Motor neuron (in vitro differentiated cells): ENCODE data around the gene CDC42. TPM values are rescaled to one million over a fixed set of nuclear protein-coding genes. Genes with fewer than 3 reads are reported as not detected.

ENCODE experiments used
- ATAC-seq, 8 experiments: fragments of 200-7000 bp; cut with Tn5 transposase; replicated peaks in 6 of 8; 2 replicates each; pipeline ENCODE4 v1.8.0; 2021; ENCODE audit warnings: mild to moderate bottlenecking in 8 of 8, moderate library complexity in 8 of 8
- H3K27ac ChIP-seq, 2 donors: fragments of 250-450 bp; sonication (Bioruptor Pico); 2 replicates each; pipeline ENCODE4 v1.9.0; 2021; ENCODE audit warnings: antibody characterized with exemption in 2 of 2, mild to moderate bottlenecking in 2 of 2, moderate library complexity in 1 of 2
- H3K4me1 ChIP-seq, 2 donors: fragments of 250-450 bp; sonication (Bioruptor Pico); replicated peaks in 1 of 2; 2 replicates each; pipeline ENCODE4 v1.6.1; 2021; ENCODE audit warnings: antibody characterized with exemption in 2 of 2, mild to moderate bottlenecking in 2 of 2, moderate library complexity in 1 of 2
- H3K4me3 ChIP-seq, 5 donors: fragments of 250-450 bp; sonication (Bioruptor Pico); 2 replicates each; pipeline ENCODE4 v1.9.0; 2021; ENCODE audit warnings: antibody characterized with exemption in 5 of 5, mild to moderate bottlenecking in 5 of 5, moderate library complexity in 4 of 5
- WGBS, 10 experiments: fragments of 450-650 bp; shearing (Covaris generic); methylation state at CpG; one replicate each; pipeline ENCODE4 v1.0.0; 2022; 5-methylcytosine and 5-hydroxymethylcytosine counted together
- in situ Hi-C, 9 experiments: fragments of 400-800 bp; cut with MboI; loops; one replicate each; pipeline ENCODE4 v1.15.0; 2021; ENCODE audit warnings: low sequenced_read_pairs in 9 of 9, low pct_unique_long_range_greater_than_20kb in 2 of 9; ENCODE audit not compliant: unreplicated experiment in 9 of 9
- total RNA-seq, 8 experiments: library from RNA; unstranded; fragments of 300-600 nt; gene quantifications; 2 replicates each; pipeline versions ENCODE4 v1.2.3 to v1.2.4, GENCODE V29; 2022

Gene CDC42
- total RNA-seq, 8 experiments from 2014 or later: 174 to 502 (median 461) TPM

- ATAC-seq: no peak
- no peak overlapping the region for H3K4me3 ChIP-seq
- WGBS, 10 experiments: 79 to 100% (median 90%) methylated on average over 2 to 15 of the region's 29 CpGs; no CpG with 5 or more reads in 5 of the 10 experiments
- H3K4me1 ChIP-seq: peaks cover 21 to 26% of the 10 kb centered on the region in 2 donors
- in situ Hi-C loops: loop anchor here in 8 of 9 experiments (10.0 to 25.0 kb wide), 3 partner anchors 285 to 515 kb away; partner anchors contain the start of genes C1QC (in 4 of the 8) and C1QA (in 3 of the 8)
- H3K27ac ChIP-seq: no peak overlapping the region
These were observed 77.1 kb downstream of the CDC42 start for GRCh38 chr1:22129501-22130117.

GRCh38 chr1:22131062-22131461 lies 78.6 kb downstream of the CDC42 start:
- 86 to 100% (median 89%) methylated on average over 2 to 4 of the region's 4 CpGs; no CpG with 5 or more reads in 7 of the 10 experiments for WGBS, 10 experiments
- H3K27ac ChIP-seq: no peak overlapping the region
- peaks cover 21 to 25% of the 10 kb centered on the region in 2 donors for H3K4me1 ChIP-seq
- no peak for ATAC-seq
- in situ Hi-C loops: loop anchor here in 8 of 9 experiments (10.0 to 25.0 kb wide), 2 partner anchors 284 to 506 kb away; partner anchors contain the start of genes C1QA (in 3 of the 8) and C1QC (in 3 of the 8)
- no peak overlapping the region for H3K4me3 ChIP-seq

DNA sequence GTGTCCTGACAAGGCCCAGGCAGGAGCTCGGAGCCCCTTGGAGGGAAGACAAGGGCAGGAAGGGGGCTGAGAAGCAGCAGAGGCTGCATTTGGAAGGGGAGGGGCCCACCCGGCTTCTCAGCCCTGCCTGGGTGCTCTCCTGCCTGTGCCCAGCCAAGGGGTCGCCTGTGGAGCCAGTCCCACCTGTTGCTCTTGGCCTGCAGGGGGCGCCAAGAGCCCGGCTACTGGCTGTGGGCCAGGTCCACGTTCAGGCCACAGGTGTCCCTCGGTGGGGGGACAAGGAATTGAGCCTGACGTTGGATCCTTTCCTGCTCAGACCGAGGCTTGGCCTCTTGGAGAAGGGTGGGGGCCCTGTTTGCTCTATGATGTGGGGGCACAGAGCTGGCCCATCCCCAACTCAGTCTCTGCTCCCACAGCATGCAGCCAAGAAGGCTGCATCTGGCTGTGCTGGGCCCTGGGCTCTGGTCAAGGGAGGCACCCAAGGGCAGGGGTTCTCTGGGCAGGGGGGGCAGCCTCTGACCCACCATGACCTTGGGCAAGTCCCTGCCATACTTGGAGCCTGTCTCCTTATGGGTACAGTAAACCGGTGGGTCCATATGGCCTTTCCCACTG lies 79.5 kb downstream of the CDC42 start:
- Histone ChIP-seq H3K4me1 (peaks cover 16 to 20% of the 10 kb centered on the region in 2 donors), H3K4me3 (no peak overlapping the region), H3K27ac (no peak overlapping the region)
- in situ Hi-C loops: loop anchor here in 8 of 9 experiments (10.0 to 25.0 kb wide), 2 partner anchors 283 to 505 kb away; partner anchors contain the start of genes C1QA (in 3 of the 8) and C1QC (in 3 of the 8)
- 6 to 29% (median 20%) methylated on average over 3 to 5 of the region's 10 CpGs; no CpG with 5 or more reads in 6 of the 10 experiments for WGBS, 10 experiments
- peak; percentile 64 to 95 (median 70) for ATAC-seq

- Histone ChIP-seq H3K4me1 (peaks cover 19 to 25% of the 10 kb centered on the region in 2 donors), H3K4me3 (no peak overlapping the region), H3K27ac (no peak overlapping the region)
- peak in 2 of 8 experiments; percentile 1 to 9 for ATAC-seq
- in situ Hi-C loops: loop anchor here in 8 of 9 experiments (10.0 to 25.0 kb wide), 2 partner anchors 282 to 505 kb away; partner anchors contain the start of genes C1QA (in 3 of the 8) and C1QC (in 3 of the 8)
- 66 to 92% (median 90%) methylated on average over 2 to 8 of the region's 15 CpGs; no CpG with 5 or more reads in 7 of the 10 experiments for WGBS, 10 experiments
These were observed 80.2 kb downstream of the CDC42 start for GRCh38 chr1:22132517-22133235.

DNA sequence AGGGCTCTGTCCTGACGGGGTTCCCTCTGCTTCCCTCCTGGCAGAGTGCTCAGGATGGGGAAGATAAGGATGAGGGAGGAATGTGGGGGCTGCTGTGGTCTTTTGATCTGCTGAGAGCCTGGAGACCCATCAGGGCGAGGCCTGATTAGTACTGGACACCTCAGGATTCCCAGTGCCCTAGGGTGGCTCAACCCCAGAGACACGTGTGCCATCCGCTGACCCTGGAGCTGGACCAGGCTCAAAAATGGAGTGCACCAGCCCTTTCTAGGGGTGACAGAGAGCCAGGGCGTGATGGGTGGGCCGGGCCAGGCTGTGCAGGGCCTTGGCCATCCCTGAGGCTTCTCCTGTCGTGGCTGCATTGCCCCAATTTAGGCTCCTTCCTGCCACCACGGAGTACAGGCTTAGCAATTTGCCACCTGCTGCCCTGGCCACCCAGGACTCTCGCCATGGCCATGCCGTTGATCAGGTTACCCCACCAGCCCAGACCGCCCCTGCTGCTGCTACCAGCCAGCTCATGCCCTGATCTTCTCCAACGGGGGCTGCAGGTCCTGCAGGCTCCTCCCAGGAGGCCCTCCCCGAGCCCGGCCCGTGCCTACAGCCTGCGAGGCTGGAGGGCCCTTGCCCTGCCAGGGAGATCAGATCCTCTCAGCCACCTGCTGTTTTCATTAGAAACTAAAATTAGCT lies 80.9 kb downstream of the CDC42 start:
- in situ Hi-C loops: loop anchor here in 8 of 9 experiments (10.0 to 25.0 kb wide), 2 partner anchors 281 to 504 kb away; partner anchors contain the start of genes C1QA (in 3 of the 8) and C1QC (in 3 of the 8)
- Histone ChIP-seq H3K27ac (no peak overlapping the region), H3K4me1 (peaks cover 19 to 26% of the 10 kb centered on the region in 2 donors), H3K4me3 (no peak overlapping the region)
- peak in 5 of 8 experiments; percentile 3 to 51 (median 33) for ATAC-seq
- WGBS, 10 experiments: 29 to 83% (median 62%) methylated on average over 2 to 13 of the region's 16 CpGs; no CpG with 5 or more reads in 5 of the 10 experiments

GRCh38 chr1:22133931-22134324 lies 81.4 kb downstream of the CDC42 start:
- in situ Hi-C loops: loop anchor here in 8 of 9 experiments (10.0 to 25.0 kb wide), 2 partner anchors 281 to 503 kb away; partner anchors contain the start of genes C1QA (in 3 of the 8) and C1QC (in 3 of the 8)
- peak in 4 of 8 experiments; percentile 17 to 54 (median 38) for ATAC-seq
- peaks cover 19 to 26% of the 10 kb centered on the region in 2 donors for H3K4me1 ChIP-seq
- H3K4me3 ChIP-seq: no peak overlapping the region
- H3K27ac ChIP-seq: no peak overlapping the region
- WGBS, 10 experiments: 28 to 90% (median 29%) methylated on average over 2 to 9 of the region's 15 CpGs; no CpG with 5 or more reads in 5 of the 10 experiments

DNA sequence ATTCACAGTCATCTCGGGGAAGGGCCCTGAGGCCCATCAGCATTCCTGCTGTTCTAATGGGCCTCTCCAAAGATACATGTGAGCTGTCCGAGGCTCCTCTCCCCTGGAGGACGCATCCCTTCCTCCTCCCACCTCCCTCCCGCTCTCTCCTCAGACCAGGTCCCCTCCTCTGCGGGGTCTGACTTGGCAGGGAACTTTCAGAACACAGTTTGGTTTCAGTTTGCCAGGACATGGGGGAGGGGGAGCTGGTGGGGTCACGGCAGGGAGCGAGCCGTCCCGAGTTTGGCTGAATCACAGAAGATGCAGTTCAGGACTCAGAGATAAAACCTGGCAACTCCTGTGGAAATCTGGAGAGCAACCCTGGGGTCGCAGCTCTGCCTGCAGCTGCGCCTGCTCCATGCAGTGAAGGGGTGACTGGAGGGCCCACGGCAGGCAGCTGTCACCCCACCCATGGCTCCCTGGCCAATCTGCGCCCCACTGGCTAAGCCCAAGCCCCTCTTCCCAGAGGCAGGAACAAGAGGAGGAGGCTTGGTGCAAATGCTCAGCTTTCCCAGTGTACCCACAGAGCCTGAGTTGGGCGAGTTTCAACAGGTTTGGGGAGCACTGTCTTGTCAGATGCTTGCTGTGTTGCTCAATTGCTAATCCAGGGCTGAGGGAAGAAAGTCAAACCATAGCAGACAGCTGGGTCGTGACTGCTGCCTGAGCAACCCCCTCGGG lies 84.7 kb downstream of the CDC42 start:
- no peak overlapping the region for H3K27ac ChIP-seq
- WGBS, 10 experiments: 20 to 88% (median 57%) methylated on average over 1 to 10 of the region's 16 CpGs; no CpG with 5 or more reads in 3 of the 10 experiments
- H3K4me1 ChIP-seq: peaks cover 35% of the 10 kb centered on the region in 2 donors
- in situ Hi-C loops: loop anchor here in 8 of 9 experiments (10.0 to 25.0 kb wide), 2 partner anchors 278 to 500 kb away; partner anchors contain the start of genes C1QA (in 3 of the 8) and C1QC (in 3 of the 8)
- no peak overlapping the region for H3K4me3 ChIP-seq
- peak in 5 of 8 experiments; percentile 10 to 56 (median 14) for ATAC-seq

DNA sequence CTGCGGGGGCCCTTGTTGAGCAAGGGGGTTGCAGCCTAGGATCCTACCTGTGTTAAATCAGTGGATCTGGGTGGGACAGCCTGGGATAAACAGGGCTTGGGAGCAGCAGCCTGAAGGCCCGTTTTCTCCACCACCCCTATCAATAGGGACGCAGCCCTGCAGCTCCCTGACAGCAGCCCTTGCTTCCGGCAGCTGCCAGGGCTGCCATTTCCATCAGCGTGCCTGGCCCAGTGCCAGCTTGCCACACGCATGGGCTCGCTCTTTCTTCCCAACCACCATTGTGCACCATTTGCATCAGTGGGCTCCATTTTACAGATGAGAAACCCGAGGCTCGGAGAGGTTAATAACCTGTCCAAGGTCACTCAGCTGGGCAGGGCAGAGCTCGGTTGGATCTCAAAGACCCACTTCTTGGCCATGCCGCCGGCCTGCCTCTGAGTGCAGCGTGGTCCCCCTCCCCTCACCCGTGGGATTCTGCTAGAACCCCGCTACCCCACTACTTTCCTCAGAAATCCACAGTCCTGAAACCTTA lies 86.6 kb downstream of the CDC42 start:
- H3K4me3 ChIP-seq: no peak overlapping the region
- whole genome bisulfite sequencing, 10 experiments: 37 to 97% (median 87%) methylated on average over 2 to 7 of the region's 15 CpGs; no CpG with 5 or more reads in 3 of the 10 experiments
- H3K4me1 ChIP-seq: peaks cover 27 to 33% of the 10 kb centered on the region in 2 donors
- in situ Hi-C loops: loop anchor here in 8 of 9 experiments (10.0 to 25.0 kb wide), 2 partner anchors 276 to 498 kb away; partner anchors contain the start of genes C1QA (in 3 of the 8) and C1QC (in 3 of the 8)
- no peak for ATAC-seq
- H3K27ac ChIP-seq: no peak overlapping the region

- Histone ChIP-seq H3K4me1 (peaks cover 24 to 33% of the 10 kb centered on the region in 2 donors), H3K27ac (no peak overlapping the region), H3K4me3 (no peak overlapping the region)
- in situ Hi-C loops: loop anchor here in 8 of 9 experiments (10.0 to 25.0 kb wide), 2 partner anchors 275 to 497 kb away; partner anchors contain the start of genes C1QA (in 3 of the 8) and C1QC (in 3 of the 8)
- ATAC-seq: no peak
- WGBS, 10 experiments: 40 to 100% (median 83%) methylated on average over 1 to 12 of the region's 12 CpGs; no CpG with 5 or more reads in 3 of the 10 experiments
These were observed 87.3 kb downstream of the CDC42 start for GRCh38 chr1:22139817-22140216.
